GM18499 (cell line): Measurements from ENCODE around the gene KRTAP10-9.
"Not testable (repeated sequence)": the region's sequence is repeated elsewhere in the genome, so short reads cannot be mapped to it uniquely, and the experiment has no call there.

Experiments
- ATAC-seq: cut with Tn5 transposase; IDR thresholded peaks from one replicate; pipeline ENCODE4 v1.9.1; 2021; ENCODE audit warnings: moderate number of reproducible peaks; ENCODE audit not compliant: insufficient read depth, unreplicated experiment

Gene KRTAP10-9

DNA sequence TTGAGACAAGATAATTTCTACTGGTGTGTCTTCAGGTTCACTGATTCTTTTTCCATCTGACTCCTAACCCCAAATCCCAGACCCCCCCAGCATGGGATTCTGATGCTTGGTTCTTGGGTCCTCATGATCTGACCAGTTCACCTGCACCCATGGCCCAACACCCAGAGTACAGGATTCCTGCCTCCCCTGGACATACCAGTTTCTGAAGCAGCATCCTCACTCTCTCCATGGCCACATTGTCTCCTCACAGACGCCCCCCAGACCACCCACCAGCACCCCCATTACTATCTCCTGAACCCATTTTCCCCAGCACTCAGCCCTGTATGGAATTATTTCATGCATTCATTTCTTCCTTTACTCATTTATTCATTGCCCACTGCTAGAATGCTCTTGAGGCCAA is 30.0 kb downstream of the KRTAP10-9 start:
- ATAC-seq: no peak

DNA sequence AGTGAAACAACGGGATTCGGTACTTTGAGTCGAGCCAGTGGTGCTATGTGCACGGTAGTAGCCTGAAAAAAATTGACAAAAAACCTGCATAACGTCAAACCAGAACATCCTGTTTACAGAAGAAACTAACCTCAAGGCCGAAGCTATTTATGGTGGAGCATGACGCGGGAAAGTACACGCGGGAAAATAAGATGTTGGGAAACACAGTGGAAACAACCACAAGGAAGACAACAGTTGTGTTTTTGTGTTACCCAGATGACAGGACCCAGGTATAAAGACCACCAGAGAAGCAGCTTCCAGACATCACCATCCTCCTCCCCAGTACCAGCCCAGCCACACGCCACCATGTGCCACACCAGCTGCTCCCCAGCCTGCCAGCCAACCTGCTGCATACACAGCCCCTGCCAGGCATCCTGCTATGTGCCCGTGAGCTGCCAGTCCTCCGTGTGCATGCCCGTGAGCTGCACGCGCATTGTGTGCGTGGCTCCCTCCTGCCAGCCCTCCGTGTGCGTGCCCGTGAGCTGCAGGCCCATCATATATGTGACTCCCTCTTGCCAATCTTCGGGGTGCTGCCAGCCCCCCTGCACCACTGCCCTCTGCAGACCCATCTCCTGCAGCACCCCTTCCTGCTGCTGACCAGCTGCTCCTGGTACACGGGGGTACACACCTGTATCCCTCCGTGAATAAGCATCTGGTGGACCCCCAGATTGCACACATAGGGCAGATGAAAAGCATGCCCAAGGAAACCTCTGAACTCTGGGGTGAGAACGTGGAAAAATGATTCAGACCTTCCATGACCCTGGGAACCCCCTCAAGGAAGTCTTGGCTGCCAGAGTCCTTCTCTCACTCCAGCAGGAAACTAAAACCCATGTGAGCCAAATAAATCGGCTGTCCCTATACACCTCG is 31.0 kb downstream of the KRTAP10-9 start, which contains the start of gene KRTAP12-3:
KRTAP12-3 (plus strand) TSS at position 298 of the 906 bp plus-strand sequence; CDS start at position 346, 48 bp downstream.
- ATAC-seq: no peak

DNA sequence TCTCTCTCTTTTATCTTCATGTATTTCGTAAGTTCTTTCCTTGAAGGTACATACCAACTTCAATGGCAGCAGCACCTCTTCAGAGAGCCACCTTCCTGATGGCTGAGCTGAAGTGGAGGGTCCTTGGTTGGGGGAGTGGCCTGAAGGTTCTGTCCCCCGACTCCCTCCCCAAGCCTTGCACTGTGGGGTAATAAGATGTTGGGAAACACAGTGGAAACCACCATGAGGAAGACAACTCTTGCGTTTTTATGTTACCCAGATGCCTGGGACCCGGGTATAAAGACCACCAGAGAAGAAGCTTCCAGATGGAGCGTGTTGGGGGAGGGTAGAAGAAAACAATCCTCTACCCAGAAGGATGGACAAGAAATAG is 31.6 kb downstream of the KRTAP10-9 start:
- ATAC-seq: no peak

DNA sequence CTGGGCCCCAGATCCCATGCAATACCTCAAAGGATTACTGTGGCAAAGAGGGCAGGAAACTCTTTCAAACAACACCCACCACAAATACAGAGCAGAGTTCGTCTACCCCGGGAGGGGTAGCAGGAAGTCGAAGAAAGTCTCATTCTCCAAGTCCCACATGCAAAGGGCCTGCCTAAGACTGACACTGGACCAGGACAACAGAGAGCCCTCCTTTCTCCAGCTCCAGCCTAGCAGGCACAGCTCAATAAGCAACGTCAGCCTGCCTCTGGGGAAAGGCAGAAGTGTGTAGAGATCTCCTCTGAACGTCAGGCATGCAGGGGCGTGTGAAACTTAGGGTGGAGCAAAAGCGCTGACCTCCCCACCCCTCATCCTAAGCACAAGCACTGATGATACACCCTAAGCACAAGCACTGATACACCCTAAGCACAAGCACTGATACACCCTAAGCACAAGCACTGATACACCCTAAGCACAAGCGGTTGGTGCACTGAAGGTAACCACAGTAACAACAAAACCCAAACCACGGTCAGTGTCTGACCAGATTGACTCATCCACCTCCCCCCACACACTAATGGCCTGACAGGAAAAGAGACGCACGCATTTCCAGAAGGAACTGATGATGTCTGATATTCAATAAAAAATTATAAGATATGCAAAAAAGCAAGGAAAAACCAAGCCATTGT is 32.2 kb downstream of the KRTAP10-9 start:
- ATAC-seq: no peak

DNA sequence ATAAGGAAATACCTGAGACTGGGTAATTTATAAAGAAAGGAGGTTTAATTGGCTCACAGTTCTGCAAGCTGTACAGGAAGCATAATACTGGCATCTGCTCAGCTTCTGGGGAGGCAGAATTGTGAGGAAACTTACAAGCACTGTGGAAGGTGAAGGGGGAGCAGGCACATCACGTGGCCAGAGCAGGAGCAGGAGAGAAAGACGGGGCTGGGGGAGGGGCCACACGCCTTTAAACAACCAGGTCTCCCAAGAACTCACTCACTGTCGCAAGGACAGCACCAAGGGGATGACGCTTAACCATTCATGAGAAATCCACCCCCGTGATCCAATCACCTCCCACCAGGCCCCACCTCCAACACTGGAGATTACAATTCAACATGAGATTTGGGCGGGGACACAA is 34.7 kb downstream of the KRTAP10-9 start:
- not testable (repeated sequence) for ATAC-seq

DNA sequence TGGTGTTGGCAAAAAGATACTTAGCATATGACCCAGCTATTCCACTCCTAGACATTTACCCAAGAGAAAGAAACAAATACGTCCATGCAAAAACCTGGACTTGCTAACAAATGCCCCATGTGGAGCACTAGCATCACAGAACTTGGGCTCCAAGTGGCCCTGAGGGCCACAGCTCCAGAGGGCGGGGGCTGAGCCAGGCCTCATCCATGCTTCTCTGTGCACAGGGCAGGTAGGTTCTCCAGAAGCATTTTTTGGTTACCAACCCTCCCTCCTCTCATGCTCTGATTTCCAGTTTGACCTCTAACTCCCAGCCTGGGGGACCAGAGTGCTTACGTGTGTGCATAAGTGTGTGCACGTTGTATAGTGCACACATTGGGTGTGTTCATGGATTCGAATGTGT is 37.8 kb downstream of the KRTAP10-9 start:
- ATAC-seq: no peak

DNA sequence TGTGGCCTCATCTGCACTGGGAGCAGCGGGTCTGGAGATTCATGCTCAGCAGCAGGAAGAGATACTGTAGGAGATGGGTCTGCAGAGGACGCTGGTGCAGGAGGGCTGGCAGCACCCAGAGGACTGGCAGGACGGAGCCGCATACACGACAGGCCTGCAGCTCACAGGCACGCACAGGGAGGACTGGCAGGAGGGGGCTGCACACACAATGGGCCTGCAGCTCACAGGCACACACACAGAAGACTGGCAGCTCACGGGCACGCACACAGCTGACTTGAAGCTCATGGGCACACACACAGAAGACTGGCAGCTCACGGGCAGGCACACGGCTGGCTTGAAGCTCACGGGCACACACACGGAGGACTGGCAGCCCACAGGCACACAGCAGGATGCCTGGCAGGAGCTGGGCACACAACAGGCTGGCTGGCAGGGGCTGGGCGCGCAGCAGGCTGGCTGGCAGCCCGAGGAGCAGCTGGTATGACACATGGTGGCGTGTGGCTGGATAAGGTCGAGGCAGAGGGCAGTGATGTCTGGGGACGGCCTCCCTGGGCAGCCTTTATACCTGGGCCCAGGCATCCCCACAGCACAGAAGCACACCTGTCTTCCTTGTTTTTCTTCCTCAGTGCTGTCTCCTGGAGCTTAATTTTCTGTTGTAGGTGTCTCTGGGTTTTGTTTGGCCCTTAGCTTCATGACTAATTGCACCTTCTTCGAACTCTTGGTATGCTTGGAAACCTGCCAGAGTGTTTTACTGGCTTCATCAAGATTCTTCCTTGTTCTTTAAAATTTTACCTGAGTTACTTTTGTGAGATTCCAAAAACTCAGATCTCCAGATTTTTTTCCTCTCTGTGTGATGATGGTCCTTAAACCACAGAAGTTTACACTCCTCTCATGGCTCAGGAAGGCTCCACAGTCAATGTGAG is 39.8 kb downstream of the KRTAP10-9 start, which contains the start of gene KRTAP12-2:
KRTAP12-2 (minus strand) TSS at position 527 of the 920 bp plus-strand sequence; CDS start at position 486, 41 bp downstream.
- ATAC-seq: no peak

DNA sequence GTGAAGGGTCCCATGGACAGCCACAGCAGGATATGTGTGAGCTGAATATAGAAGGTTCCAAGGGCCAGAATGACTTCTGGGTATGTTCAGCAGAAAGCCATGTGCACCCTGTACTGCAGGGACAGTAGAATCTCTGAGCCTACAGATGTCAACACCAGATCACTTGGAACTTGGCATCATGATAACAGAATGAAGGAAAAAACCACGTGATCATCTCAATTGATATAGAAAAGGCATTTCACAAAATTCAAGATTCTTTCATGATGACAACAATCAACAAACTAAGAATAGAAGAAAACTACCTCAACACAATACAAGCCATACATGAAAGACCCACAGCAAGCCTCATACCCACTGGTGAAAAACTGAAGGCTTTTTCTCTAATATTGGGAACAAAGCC is 40.7 kb downstream of the KRTAP10-9 start:
- no peak for ATAC-seq

DNA sequence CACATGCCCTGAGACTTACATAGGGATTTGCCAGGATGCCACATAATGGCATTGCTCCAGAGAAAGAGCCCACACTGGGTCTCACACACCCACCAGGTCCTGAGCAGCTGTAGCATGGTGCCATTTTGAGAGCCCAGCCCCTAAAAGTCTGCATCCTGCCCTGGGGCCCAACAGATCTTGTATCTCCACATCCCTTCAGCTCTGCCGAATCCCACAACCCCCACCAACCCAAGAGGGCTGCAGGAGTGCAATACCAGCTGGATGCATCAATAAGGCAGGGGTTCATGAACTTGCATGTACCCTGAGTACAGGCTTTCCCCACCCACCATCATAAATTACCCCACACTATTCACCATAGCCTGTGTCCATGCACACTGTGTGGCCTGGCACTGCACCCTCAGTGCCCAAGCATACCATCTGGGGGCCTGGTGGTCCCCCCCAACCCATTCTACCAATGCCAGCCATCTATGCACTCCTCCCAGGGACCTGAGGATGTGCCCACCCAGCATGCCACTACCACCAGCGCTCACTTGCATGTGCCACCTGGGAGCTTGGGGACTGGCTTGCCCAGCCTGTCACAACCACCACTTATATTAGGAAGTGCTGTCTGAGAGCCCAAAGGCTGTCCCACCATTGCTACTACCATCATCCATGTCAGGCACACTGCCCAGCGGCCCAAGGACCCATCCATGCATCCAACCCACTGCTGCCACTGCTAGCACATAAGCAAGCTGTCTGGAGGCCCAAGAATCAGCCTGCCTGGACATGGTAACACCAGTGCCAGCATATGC is 43.9 kb downstream of the KRTAP10-9 start:
- ATAC-seq: no peak

DNA sequence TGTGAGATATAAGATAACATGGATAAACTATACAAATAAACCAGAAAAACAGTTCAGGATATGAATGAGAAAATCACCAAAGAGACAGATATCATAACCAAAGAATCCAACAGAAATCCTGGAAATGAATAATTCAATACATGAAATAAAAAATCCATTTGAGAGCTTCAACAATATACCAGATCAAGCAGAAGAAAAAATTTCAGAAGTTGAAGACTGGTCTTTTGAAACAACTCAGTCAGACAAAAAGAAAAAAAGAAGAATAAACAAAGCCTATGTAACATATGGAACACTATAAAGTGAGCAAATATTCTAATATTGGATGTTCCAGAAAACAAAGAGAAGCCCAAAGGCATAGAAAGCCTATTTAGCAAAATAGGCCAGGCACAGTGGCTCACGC is 45.0 kb downstream of the KRTAP10-9 start:
- ATAC-seq: no peak

DNA sequence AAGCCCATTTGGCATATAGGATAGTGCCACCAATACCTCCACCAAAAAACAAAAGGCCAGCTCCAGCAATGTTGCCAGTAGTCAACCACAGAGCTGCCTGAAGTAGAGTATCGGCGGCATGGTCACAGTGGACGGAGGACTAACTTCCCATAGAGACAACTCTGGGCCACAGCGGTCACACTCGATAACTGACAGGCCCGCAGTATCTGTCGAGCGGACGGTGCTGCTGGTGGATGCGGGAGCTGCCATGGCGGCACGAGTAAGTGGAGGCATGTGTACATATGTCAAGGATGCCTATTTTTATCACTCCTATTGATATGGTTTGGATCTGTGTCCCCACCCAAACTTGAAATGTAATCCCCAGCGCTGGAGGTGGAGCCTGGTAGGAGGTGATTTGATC is 51.0 kb downstream of the KRTAP10-9 start:
- ATAC-seq: no peak
